D341Med (cell line): Measurements from ENCODE around the gene FLNB.

ENCODE experiments used
- DNase-seq: peaks from one replicate; pipeline ENCODE4 v3.0.0; 2012; ENCODE audit warnings: low spot score

Gene FLNB

GRCh38 chr3:58074997-58075396 is 66.8 kb downstream of the FLNB start:
- DNase-seq, result no peak

GRCh38 chr3:58077596-58078285 is 69.5 kb downstream of the FLNB start:
- no peak for DNase-seq

- no peak for DNase-seq
Observed at GRCh38 chr3:58078610-58079009, 70.4 kb downstream of the FLNB start.

GRCh38 chr3:58079773-58080172 is 71.6 kb downstream of the FLNB start:
- DNase-seq, result no peak

- peak; percentile 43 for DNase-seq
Observed at GRCh38 chr3:58082047-58082446, 73.8 kb downstream of the FLNB start.

- DNase-seq, result no peak
Observed at GRCh38 chr3:58084166-58084565, 75.9 kb downstream of the FLNB start.

GRCh38 chr3:58084788-58085543 is 76.7 kb downstream of the FLNB start:
- DNase-seq, result no peak

- DNase-seq, result no peak
Observed at GRCh38 chr3:58085616-58086015, 77.4 kb downstream of the FLNB start.

- DNase-seq, result no peak
Observed at GRCh38 chr3:58088501-58088900, 80.3 kb downstream of the FLNB start.

GRCh38 chr3:58090351-58090750 is 82.1 kb downstream of the FLNB start:
- DNase-seq, result no peak

GRCh38 chr3:58092521-58092920 is 84.3 kb downstream of the FLNB start:
- no peak for DNase-seq

GRCh38 chr3:58093574-58094195 is 85.5 kb downstream of the FLNB start:
- DNase-seq, result no peak

- no peak for DNase-seq
Observed at GRCh38 chr3:58094657-58095056, 86.4 kb downstream of the FLNB start.

- DNase-seq, result no peak
Observed at GRCh38 chr3:58095603-58096138, 87.4 kb downstream of the FLNB start.

- no peak for DNase-seq
Observed at GRCh38 chr3:58098531-58098930, 90.3 kb downstream of the FLNB start.

GRCh38 chr3:58099865-58100264 is 91.6 kb downstream of the FLNB start:
- DNase-seq, result no peak

GRCh38 chr3:58101499-58102389 is 93.5 kb downstream of the FLNB start:
- DNase-seq, result no peak

- DNase-seq, result no peak
Observed at GRCh38 chr3:58102390-58102750, 94.1 kb downstream of the FLNB start.

GRCh38 chr3:58102976-58103451 is 94.8 kb downstream of the FLNB start:
- no peak for DNase-seq

GRCh38 chr3:58104151-58104550 is 95.9 kb downstream of the FLNB start:
- no peak for DNase-seq

- no peak for DNase-seq
Observed at GRCh38 chr3:58104712-58105111, 96.5 kb downstream of the FLNB start.

- DNase-seq, result no peak
Observed at GRCh38 chr3:58105196-58105595, 97.0 kb downstream of the FLNB start.
